GM12891 (cell line): ENCODE results near the gene RAB1A.

Source experiments
- DNase-seq: peaks from one replicate; pipeline ENCODE4 v3.0.0; 2011; ENCODE audit warnings: low spot score; ENCODE audit not compliant: insufficient read length
- FAIRE-seq: peaks from 2 replicates; lab custom pipeline; 2011; peaks lifted over from hg19 to GRCh38; lab: Jason Lieb, UNC
- PAX5 ChIP-seq: IDR thresholded peaks from 2 replicates; pipeline ENCODE4 v1.6.1; 2011; ENCODE audit warnings: low read length, moderate library complexity, mild to moderate bottlenecking; ENCODE audit not compliant: insufficient read depth, severe bottlenecking
- POLR2A ChIP-seq: IDR thresholded peaks from 2 replicates; pipeline ENCODE4 v1.6.1; 2011; ENCODE audit warnings: low read depth, low read length, control low read depth
- POLR2AphosphoS5 ChIP-seq: IDR thresholded peaks from 2 replicates; pipeline ENCODE4 v1.6.1; 2011; ENCODE audit warnings: low read depth, low read length, control low read depth
- POU2F2 ChIP-seq: IDR thresholded peaks from 2 replicates; pipeline ENCODE4 v1.6.1; 2011; ENCODE audit warnings: low read depth, mild to moderate bottlenecking, control low read depth, low read length, moderate library complexity
- SPI1 ChIP-seq: IDR thresholded peaks from 2 replicates; pipeline ENCODE4 v1.6.1; 2011; ENCODE audit warnings: low read depth, low read length, control low read depth
- TAF1 ChIP-seq: IDR thresholded peaks from 2 replicates; pipeline ENCODE4 v1.6.1; 2011; ENCODE audit warnings: low read depth, low read length, control low read depth

The RAB1A gene

GRCh38 chr2:65071499-65072180 lies 58.3 kb downstream of the RAB1A start:
- FAIRE-seq (no peak), DNase-seq (no peak)
- TF ChIP-seq POLR2A = no peak
- no peak for TF ChIP-seq PAX5
- no peak for TF ChIP-seq POLR2AphosphoS5
- no peak for TF ChIP-seq TAF1
- TF ChIP-seq SPI1 = no peak

- DNase-seq (no peak), FAIRE-seq (no peak)
- TF ChIP-seq SPI1 (no peak), POLR2A (no peak), PAX5 (no peak), TAF1 (no peak), POU2F2 (no peak), POLR2AphosphoS5 (no peak)
These were observed 59.0 kb downstream of the RAB1A start for GRCh38 chr2:65070856-65071255.

GRCh38 chr2:65070172-65070830 lies 59.6 kb downstream of the RAB1A start:
- TF ChIP-seq POU2F2 (no peak), PAX5 (no peak), SPI1 (no peak), TAF1 (no peak), POLR2A (no peak), POLR2AphosphoS5 (no peak)
- DNase-seq (no peak), FAIRE-seq (no peak)

GRCh38 chr2:65069439-65069824 lies 60.5 kb downstream of the RAB1A start:
- TF ChIP-seq SPI1 (no peak), POU2F2 (no peak), POLR2AphosphoS5 (no peak), TAF1 (no peak), PAX5 (no peak), POLR2A (no peak)
- DNase-seq (no peak), FAIRE-seq (no peak)

- DNase-seq (no peak), FAIRE-seq (no peak)
- TF ChIP-seq TAF1 = no peak
- TF ChIP-seq SPI1 = no peak
- 0 out of 2 replicates have a peak, but pooled peaks have one; percentile 20 for TF ChIP-seq POU2F2
These were observed 61.9 kb downstream of the RAB1A start for GRCh38 chr2:65067806-65068553.

- DNase-seq = peak; percentile 32
- TF ChIP-seq PAX5 = no peak
- no peak for TF ChIP-seq POU2F2
- no peak for TF ChIP-seq POLR2AphosphoS5
- peak; percentile 64 for TF ChIP-seq SPI1
These were observed 65.0 kb downstream of the RAB1A start for GRCh38 chr2:65064728-65065552.

GRCh38 chr2:65062843-65063825 lies 66.8 kb downstream of the RAB1A start:
- FAIRE-seq = no peak
- DNase-seq = no peak

More at GRCh38 chr2:65064728-65065552, 65.0 kb downstream of the RAB1A start:
- FAIRE-seq = peak; percentile 79

GRCh38 chr2:65061910-65062339 lies 68.0 kb downstream of the RAB1A start:
- FAIRE-seq (no peak), DNase-seq (no peak)
- TF ChIP-seq POLR2A (no peak), POU2F2 (no peak), SPI1 (no peak), POLR2AphosphoS5 (no peak), PAX5 (no peak), TAF1 (no peak)

More at GRCh38 chr2:65062843-65063825, 66.8 kb downstream of the RAB1A start:
- TF ChIP-seq TAF1 (no peak), POLR2A (no peak), POLR2AphosphoS5 (no peak), PAX5 (no peak), POU2F2 (no peak), SPI1 (no peak)
